Endothelial cell (in vitro differentiated cells): ENCODE data around the gene RRP15. TPM values are rescaled to one million over a fixed set of nuclear protein-coding genes. Genes with fewer than 3 reads are reported as not detected.

Source experiments
- DNase-seq: peaks from one replicate; pipeline ENCODE4 v3.0.0; 2021; ENCODE audit warnings: low spot score
- H3K27ac Mint-ChIP-seq: one replicate; pipeline ENCODE4 v1.8.0; 2021; ENCODE audit warnings: mixed read lengths, inconsistent platforms; ENCODE audit not compliant: unreplicated experiment
- H3K27me3 Mint-ChIP-seq: one replicate; pipeline ENCODE4 v1.8.0; 2021; ENCODE audit warnings: mild to moderate bottlenecking, moderate library complexity, mixed read lengths, inconsistent platforms; ENCODE audit not compliant: unreplicated experiment
- H3K36me3 Mint-ChIP-seq: one replicate; pipeline ENCODE4 v1.8.0; 2021; ENCODE audit warnings: mild to moderate bottlenecking, low read depth, mixed read lengths, inconsistent platforms; ENCODE audit not compliant: unreplicated experiment
- H3K4me1 Mint-ChIP-seq: one replicate; pipeline ENCODE4 v1.8.0; 2021; ENCODE audit warnings: mild to moderate bottlenecking, mixed read lengths, inconsistent platforms; ENCODE audit not compliant: unreplicated experiment
- H3K4me3 Mint-ChIP-seq: one replicate; pipeline ENCODE4 v1.8.0; 2021; ENCODE audit warnings: mild to moderate bottlenecking, mixed read lengths, inconsistent platforms; ENCODE audit not compliant: unreplicated experiment
- H3K9me3 Mint-ChIP-seq: one replicate; pipeline ENCODE4 v1.8.0; 2021; ENCODE audit warnings: mixed read lengths, inconsistent platforms; ENCODE audit not compliant: unreplicated experiment
- CTCF ChIP-seq: fragments of 200-600 bp; sonication (generic); IDR thresholded peaks from one replicate; pipeline ENCODE4 v1.5.0; 2021; ENCODE audit warnings: antibody characterized with exemption; ENCODE audit not compliant: unreplicated experiment
- total RNA-seq: library from RNA; stranded (reverse); fragmentation: NEBNext Ultra II Directional; extraction: Animal tissue kit (Norgen Biotek cat#: 25700); gene quantifications from one replicate; pipeline ENCODE4 v1.2.1, GENCODE V29; 2021; ENCODE audit not compliant: unreplicated experiment

Gene RRP15
- total RNA-seq, 1 donor from 2014 or later, result 11.7 TPM

- Mint-ChIP-seq H3K27ac (no peak overlapping the region), H3K4me3 (no peak overlapping the region), H3K27me3 (peaks cover 8% of the 10 kb centered on the region), H3K9me3 (no peaks in the 10 kb centered on the region), H3K36me3 (no peaks in the 10 kb centered on the region), H3K4me1 (peaks cover 15% of the 10 kb centered on the region)
- TF ChIP-seq CTCF, result no peak
- DNase-seq, result no peak
These were observed 63.6 kb downstream of the RRP15 start for GRCh38 chr1:218348628-218349071.

GRCh38 chr1:218349348-218350034, 64.4 kb downstream of the RRP15 start:
- Mint-ChIP-seq H3K36me3 (no peaks in the 10 kb centered on the region), H3K4me3 (no peak overlapping the region), H3K4me1 (peaks cover 15% of the 10 kb centered on the region), H3K27ac (no peak overlapping the region), H3K9me3 (no peaks in the 10 kb centered on the region), H3K27me3 (peaks cover 8% of the 10 kb centered on the region)
- no peak for TF ChIP-seq CTCF
- no peak for DNase-seq

GRCh38 chr1:218350035-218350525, 65.0 kb downstream of the RRP15 start:
- no peaks in the 10 kb centered on the region for H3K9me3 Mint-ChIP-seq
- no peak overlapping the region for H3K4me3 Mint-ChIP-seq
- no peak for TF ChIP-seq CTCF
- DNase-seq, result no peak
- H3K36me3 Mint-ChIP-seq, result no peaks in the 10 kb centered on the region
- peaks cover 15% of the 10 kb centered on the region for H3K4me1 Mint-ChIP-seq
- H3K27ac Mint-ChIP-seq, result no peak overlapping the region
- peaks cover 8% of the 10 kb centered on the region for H3K27me3 Mint-ChIP-seq

- Mint-ChIP-seq H3K4me3 (no peak overlapping the region), H3K9me3 (no peaks in the 10 kb centered on the region), H3K27ac (no peak overlapping the region), H3K4me1 (peaks cover 15% of the 10 kb centered on the region), H3K36me3 (no peaks in the 10 kb centered on the region), H3K27me3 (peaks cover 8% of the 10 kb centered on the region)
- no peak for DNase-seq
- TF ChIP-seq CTCF, result no peak
These were observed 65.7 kb downstream of the RRP15 start for GRCh38 chr1:218350801-218351266.

- Mint-ChIP-seq H3K27me3 (peaks cover 5% of the 10 kb centered on the region), H3K36me3 (no peaks in the 10 kb centered on the region), H3K9me3 (no peaks in the 10 kb centered on the region), H3K4me1 (peaks cover 11% of the 10 kb centered on the region), H3K4me3 (no peak overlapping the region), H3K27ac (no peak overlapping the region)
- TF ChIP-seq CTCF, result no peak
- no peak for DNase-seq
These were observed 66.4 kb downstream of the RRP15 start for GRCh38 chr1:218351391-218352074.
